ELF-1 (cell line): ENCODE data around the gene VKORC1L1.
"Not testable (repeated sequence)": the region's sequence is repeated elsewhere in the genome, so short reads cannot be mapped to it uniquely, and the experiment has no call there.

Source experiments
- DNase-seq: peaks from one replicate; pipeline ENCODE4 v3.0.0-alpha.2; 2016; ENCODE audit warnings: low read depth, low spot score

VKORC1L1 gene

GRCh38 chr7:65976659-65977196, 103.9 kb downstream of the VKORC1L1 start:
- DNase-seq = no peak

GRCh38 chr7:65978891-65979582, 106.2 kb downstream of the VKORC1L1 start:
- no peak for DNase-seq

GRCh38 chr7:65979583-65980477, 107.0 kb downstream of the VKORC1L1 start:
- no peak for DNase-seq

- DNase-seq = peak; percentile 11
Observed at GRCh38 chr7:65980478-65981250, 107.8 kb downstream of the VKORC1L1 start.

GRCh38 chr7:65981965-65982792, 109.3 kb downstream of the VKORC1L1 start, which contains the start of gene GUSB:
Gene GUSB, minus strand, starts transcription at chr7:65982213. Its CDS starts 30 bp downstream, at chr7:65982183.
- peak; percentile 95 for DNase-seq

- DNase-seq = no peak
Observed at GRCh38 chr7:65983965-65984658, 111.2 kb downstream of the VKORC1L1 start.

GRCh38 chr7:65988084-65988483, 115.2 kb downstream of the VKORC1L1 start:
- DNase-seq = no peak

- not testable (repeated sequence) for DNase-seq
Observed at GRCh38 chr7:65988503-65988902, 115.6 kb downstream of the VKORC1L1 start.

- no peak for DNase-seq
Observed at GRCh38 chr7:65989694-65990080, 116.8 kb downstream of the VKORC1L1 start.

GRCh38 chr7:65991829-65992228, 119.0 kb downstream of the VKORC1L1 start:
- DNase-seq = not testable (repeated sequence)

GRCh38 chr7:65992526-65992925, 119.7 kb downstream of the VKORC1L1 start:
- no peak for DNase-seq

GRCh38 chr7:65994984-65995383, 122.1 kb downstream of the VKORC1L1 start:
- not testable (repeated sequence) for DNase-seq

- not testable (repeated sequence) for DNase-seq
Observed at GRCh38 chr7:66000823-66001417, 128.0 kb downstream of the VKORC1L1 start.

- not testable (repeated sequence) for DNase-seq
Observed at GRCh38 chr7:66005115-66005671, 132.3 kb downstream of the VKORC1L1 start.

GRCh38 chr7:66007232-66007631, 134.4 kb downstream of the VKORC1L1 start:
- no peak for DNase-seq
